Measurements from ENCODE around the gene UMODL1. TPM values are rescaled to one million over a fixed set of nuclear protein-coding genes. Genes with fewer than 3 reads are reported as not detected.

UMODL1 gene
- total RNA-seq, 2 experiments from 2014 or later = 0.05 to 0.10 TPM

- ChIA-PET CTCF (interaction anchor here (0.6 to 1.1 kb wide), 3 partner anchors 19 to 76 kb away, joined by 3 read pairs; no protein-coding TSS in a partner anchor), POLR2A (interaction anchor here (0.8 to 1.9 kb wide), 5 partner anchors 8 to 89 kb away, joined by 3 to 6 read pairs (median 4); no protein-coding TSS in a partner anchor)
- H3K27ac Mint-ChIP-seq = no peak overlapping the region
- peaks cover 22% of the 10 kb centered on the region for H3K4me1 Mint-ChIP-seq
- no peak overlapping the region for H3K4me3 Mint-ChIP-seq
- H3K9me3 Mint-ChIP-seq = peaks cover 5% of the 10 kb centered on the region
- H3K27me3 Mint-ChIP-seq = peaks cover 17% of the 10 kb centered on the region
- peaks cover 17% of the 10 kb centered on the region for H3K36me3 Mint-ChIP-seq (ENCODE audit: low read depth)
- no peak for DNase-seq
Measured at GRCh38 chr21:42182713-42183371, 111.7 kb downstream of the UMODL1 start.

GRCh38 chr21:42183374-42184266, 112.5 kb downstream of the UMODL1 start:
- ChIA-PET CTCF (interaction anchor here (0.6 to 1.1 kb wide), 2 partner anchors 50 to 75 kb away, joined by 3 read pairs; no protein-coding TSS in a partner anchor), POLR2A (interaction anchor here (1.0 kb wide), 1 partner anchor 9 kb away, joined by 5 read pairs; no protein-coding TSS in a partner anchor)
- Mint-ChIP-seq H3K27me3 (peaks cover 13% of the 10 kb centered on the region), H3K4me3 (no peak overlapping the region), H3K9me3 (peaks cover 5% of the 10 kb centered on the region), H3K36me3 (ENCODE audit: low read depth) (peaks cover 17% of the 10 kb centered on the region), H3K4me1 (peaks cover 30% of the 10 kb centered on the region), H3K27ac (no peak overlapping the region)
- DNase-seq = no peak

GRCh38 chr21:42186591-42186990, 115.5 kb downstream of the UMODL1 start:
- Mint-ChIP-seq H3K27me3 (peaks cover 2% of the 10 kb centered on the region), H3K36me3 (ENCODE audit: low read depth) (peaks cover 17% of the 10 kb centered on the region), H3K4me3 (no peak overlapping the region), H3K9me3 (peaks cover 5% of the 10 kb centered on the region), H3K4me1 (peaks cover 56% of the 10 kb centered on the region), H3K27ac (peak overlapping the region; percentile 95)
- no peak for DNase-seq
- POLR2A ChIA-PET = interaction anchor here (10.3 kb wide), 1 partner anchor 50 kb away, joined by 246 read pairs; no protein-coding TSS in a partner anchor
- CTCF ChIA-PET = interaction anchor here (2.0 to 3.2 kb wide), 2 partner anchors 52 to 72 kb away, joined by 5 to 16 read pairs; no protein-coding TSS in a partner anchor

GRCh38 chr21:42187976-42188653, 117.0 kb downstream of the UMODL1 start:
- Mint-ChIP-seq H3K9me3 (peaks cover 5% of the 10 kb centered on the region), H3K27ac (peak overlapping the region; percentile 95), H3K4me3 (peak overlapping the region; percentile 28), H3K27me3 (peaks cover 10% of the 10 kb centered on the region), H3K36me3 (ENCODE audit: low read depth) (peaks cover 17% of the 10 kb centered on the region), H3K4me1 (peaks cover 71% of the 10 kb centered on the region)
- DNase-seq = peak; percentile 90
- CTCF ChIA-PET = interaction anchor here (0.8 to 3.2 kb wide), 5 partner anchors 8 to 71 kb away, joined by 3 to 16 read pairs (median 4); no protein-coding TSS in a partner anchor
- POLR2A ChIA-PET = interaction anchor here (0.7 to 10.3 kb wide), 13 partner anchors 11 to 310 kb away, joined by 3 to 246 read pairs (median 4); partner anchors contain the start of genes ABCG1 and UBASH3A

DNA sequence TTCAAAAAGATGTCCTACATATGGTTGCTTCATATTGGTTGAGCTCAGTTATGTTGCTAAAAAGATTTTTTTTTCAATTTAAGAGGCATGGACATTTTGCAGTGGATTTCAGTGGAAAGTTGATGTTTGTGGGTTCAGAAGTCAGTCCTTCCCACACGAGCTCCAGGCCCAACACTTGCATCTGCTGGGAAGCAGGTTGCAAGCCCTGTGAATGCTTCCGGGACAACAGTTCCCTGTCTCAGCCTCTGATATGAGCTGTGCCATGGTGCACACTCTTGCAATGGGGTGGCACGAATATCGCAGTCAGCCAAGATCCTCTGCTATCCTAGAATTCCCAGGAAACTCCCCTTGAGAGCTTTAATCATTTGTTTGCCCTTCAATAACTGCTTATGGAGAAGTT, 117.5 kb downstream of the UMODL1 start:
- CTCF ChIA-PET = interaction anchor here (0.8 to 3.2 kb wide), 6 partner anchors 9 to 70 kb away, joined by 3 to 16 read pairs (median 4); no protein-coding TSS in a partner anchor
- Mint-ChIP-seq H3K36me3 (ENCODE audit: low read depth) (peaks cover 17% of the 10 kb centered on the region), H3K4me1 (peaks cover 77% of the 10 kb centered on the region), H3K9me3 (peaks cover 5% of the 10 kb centered on the region), H3K27me3 (peaks cover 10% of the 10 kb centered on the region), H3K4me3 (peak overlapping the region; percentile 28), H3K27ac (peak overlapping the region; percentile 95)
- POLR2A ChIA-PET = interaction anchor here (0.7 to 10.3 kb wide), 12 partner anchors 11 to 311 kb away, joined by 3 to 246 read pairs (median 6); partner anchors contain the start of genes ABCG1 and UBASH3A
- no peak for DNase-seq

DNA sequence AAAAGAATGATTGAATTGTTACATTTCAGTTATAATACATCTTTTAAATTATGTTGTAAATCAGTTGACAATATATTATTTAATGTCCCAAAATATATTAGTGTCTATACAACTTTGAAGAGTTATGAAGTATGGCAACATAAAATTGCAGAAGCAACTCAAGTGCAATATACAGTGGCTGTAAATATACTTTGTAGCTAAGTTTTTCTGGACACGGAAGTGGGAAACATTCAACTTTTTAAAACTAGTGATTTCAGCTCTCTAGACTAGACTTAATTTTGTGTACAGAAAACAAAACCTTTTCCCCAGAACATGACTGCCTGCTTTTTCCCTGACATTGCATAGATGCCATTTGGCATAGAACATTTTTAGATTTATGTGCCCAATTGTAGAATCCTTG, 118.3 kb downstream of the UMODL1 start:
- peaks cover 83% of the 10 kb centered on the region for H3K4me1 Mint-ChIP-seq
- peaks cover 5% of the 10 kb centered on the region for H3K9me3 Mint-ChIP-seq
- peaks cover 10% of the 10 kb centered on the region for H3K27me3 Mint-ChIP-seq
- H3K4me3 Mint-ChIP-seq = no peak overlapping the region
- POLR2A ChIA-PET = interaction anchor here (2.0 to 10.3 kb wide), 4 partner anchors 10 to 70 kb away, joined by 10 to 246 read pairs (median 40); partner anchors contain the start of gene ABCG1
- H3K27ac Mint-ChIP-seq = no peak overlapping the region
- DNase-seq = no peak
- H3K36me3 Mint-ChIP-seq (ENCODE audit: low read depth) = peaks cover 17% of the 10 kb centered on the region
- CTCF ChIA-PET = interaction anchor here (0.9 to 2.5 kb wide), 4 partner anchors 30 to 69 kb away, joined by 3 to 9 read pairs (median 6); partner anchors contain the start of gene ABCG1

DNA sequence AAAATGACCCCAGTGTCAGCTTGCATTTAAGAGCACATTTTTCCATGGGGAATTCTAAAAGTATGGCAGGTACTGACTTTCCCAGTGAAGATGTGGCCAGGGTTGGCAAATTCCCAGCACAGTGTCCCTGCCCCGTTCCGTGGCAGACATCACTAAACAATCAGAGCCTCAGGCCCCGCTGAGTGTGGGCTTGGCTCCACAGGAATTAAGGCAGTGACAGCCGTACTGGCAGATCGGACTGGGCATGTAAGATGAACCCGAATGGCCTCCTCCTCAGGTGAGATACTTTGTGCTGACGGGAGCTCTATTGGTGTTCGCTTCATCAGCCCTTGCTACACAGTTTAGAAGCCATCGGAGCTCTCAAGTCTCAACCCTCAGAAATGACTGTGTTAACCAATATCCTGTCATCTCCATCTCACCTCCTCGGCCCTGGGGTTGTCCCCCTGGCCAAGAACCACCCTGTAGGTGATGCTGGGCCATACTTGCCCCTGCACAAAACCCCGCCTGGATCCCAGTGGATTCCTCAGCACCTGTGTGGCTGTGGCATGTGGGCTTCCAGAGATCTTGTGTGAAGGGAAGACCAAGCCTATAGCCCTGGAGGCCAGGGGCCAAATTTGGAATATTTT, 118.9 kb downstream of the UMODL1 start:
- CTCF ChIA-PET = interaction anchor here (0.9 to 2.5 kb wide), 4 partner anchors 30 to 68 kb away, joined by 3 to 9 read pairs (median 6); partner anchors contain the start of gene ABCG1
- Mint-ChIP-seq H3K4me1 (peaks cover 87% of the 10 kb centered on the region), H3K27me3 (peaks cover 10% of the 10 kb centered on the region), H3K9me3 (peaks cover 5% of the 10 kb centered on the region), H3K36me3 (ENCODE audit: low read depth) (peaks cover 17% of the 10 kb centered on the region), H3K27ac (no peak overlapping the region), H3K4me3 (no peak overlapping the region)
- DNase-seq = peak; percentile 60
- POLR2A ChIA-PET = interaction anchor here (1.1 to 10.3 kb wide), 5 partner anchors 9 to 69 kb away, joined by 3 to 246 read pairs (median 15); partner anchors contain the start of gene ABCG1

DNA sequence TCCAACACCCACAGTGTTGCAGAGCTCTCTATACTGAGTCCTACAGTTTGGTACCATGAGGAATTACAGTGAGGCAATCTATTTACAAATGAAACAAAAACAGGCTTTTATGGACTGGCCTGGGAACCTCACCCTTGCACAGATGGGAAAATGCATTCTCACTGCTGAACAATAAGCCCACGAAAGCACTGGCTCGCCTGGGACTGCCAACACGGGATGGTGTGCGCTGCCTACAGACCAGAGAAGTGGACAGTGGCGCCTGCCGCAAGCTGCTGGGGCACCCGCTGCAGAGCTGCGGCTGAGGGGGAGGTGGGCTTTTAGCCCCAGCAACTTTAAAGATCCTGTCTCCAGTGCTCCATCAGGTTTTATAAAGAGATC, 119.4 kb downstream of the UMODL1 start:
- H3K4me1 Mint-ChIP-seq = peaks cover 92% of the 10 kb centered on the region
- POLR2A ChIA-PET = interaction anchor here (0.9 to 10.3 kb wide), 6 partner anchors 8 to 69 kb away, joined by 3 to 246 read pairs (median 10); partner anchors contain the start of gene ABCG1
- no peak for DNase-seq
- H3K4me3 Mint-ChIP-seq = no peak overlapping the region
- peaks cover 5% of the 10 kb centered on the region for H3K9me3 Mint-ChIP-seq
- peaks cover 11% of the 10 kb centered on the region for H3K27me3 Mint-ChIP-seq
- CTCF ChIA-PET = interaction anchor here (0.9 to 2.5 kb wide), 3 partner anchors 29 to 68 kb away, joined by 3 to 9 read pairs (median 7); partner anchors contain the start of gene ABCG1
- no peak overlapping the region for H3K27ac Mint-ChIP-seq
- peaks cover 17% of the 10 kb centered on the region for H3K36me3 Mint-ChIP-seq (ENCODE audit: low read depth)

GRCh38 chr21:42191064-42191463, 119.9 kb downstream of the UMODL1 start:
- H3K36me3 Mint-ChIP-seq (ENCODE audit: low read depth) = peaks cover 12% of the 10 kb centered on the region
- DNase-seq = no peak
- peaks cover 91% of the 10 kb centered on the region for H3K4me1 Mint-ChIP-seq
- no peak overlapping the region for H3K27ac Mint-ChIP-seq
- POLR2A ChIA-PET = interaction anchor here (0.7 to 10.3 kb wide), 8 partner anchors 8 to 68 kb away, joined by 3 to 246 read pairs (median 3); partner anchors contain the start of gene ABCG1
- peaks cover 2% of the 10 kb centered on the region for H3K9me3 Mint-ChIP-seq
- no peak overlapping the region for H3K4me3 Mint-ChIP-seq
- H3K27me3 Mint-ChIP-seq = peaks cover 15% of the 10 kb centered on the region
- CTCF ChIA-PET = interaction anchor here (0.8 kb wide), 1 partner anchor 29 kb away, joined by 5 read pairs; no protein-coding TSS in a partner anchor

DNA sequence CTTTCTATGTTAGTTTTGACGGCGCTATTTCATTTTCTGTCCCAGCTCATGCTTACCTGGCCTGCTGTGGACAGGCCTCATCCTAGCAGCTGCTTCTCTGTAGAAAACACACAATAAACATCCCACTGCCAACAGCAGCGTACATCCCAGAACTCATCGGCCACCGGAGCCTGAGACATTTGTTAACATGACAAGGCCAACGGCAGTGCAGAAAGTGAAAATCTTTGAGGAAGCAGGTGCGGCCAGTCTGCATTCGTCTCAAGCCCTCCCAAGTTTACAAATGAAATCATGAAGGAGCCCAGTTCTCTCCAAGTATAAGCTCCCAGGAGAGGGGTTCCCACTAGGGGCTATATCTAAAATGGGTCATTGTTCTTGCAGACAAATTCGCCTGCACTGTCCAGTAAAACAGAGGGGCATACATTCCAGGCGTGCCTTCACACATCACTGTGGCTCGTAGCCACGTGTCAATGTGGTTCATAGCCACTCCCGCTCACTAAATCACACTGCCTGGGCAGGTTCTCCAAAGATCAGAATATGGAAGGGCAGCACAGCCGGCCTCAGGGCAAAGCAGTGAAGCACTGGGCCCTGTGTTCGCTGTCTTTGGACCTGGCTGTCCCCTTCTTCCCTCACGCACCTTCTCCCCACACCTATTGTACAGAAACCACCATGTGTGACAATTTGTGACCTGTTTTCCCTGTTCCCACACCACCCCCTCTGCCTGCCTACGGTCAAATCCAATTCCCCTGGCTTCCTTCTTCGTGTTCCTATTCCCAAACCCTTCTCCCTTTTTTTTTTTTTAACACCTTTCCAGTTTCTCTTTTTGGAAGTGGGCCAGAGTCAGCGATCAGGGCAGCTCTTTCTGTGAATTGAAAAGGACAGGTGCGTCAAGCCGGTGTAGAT, 120.8 kb downstream of the UMODL1 start:
- Mint-ChIP-seq H3K27me3 (peaks cover 15% of the 10 kb centered on the region), H3K9me3 (no peaks in the 10 kb centered on the region), H3K27ac (no peak overlapping the region), H3K4me3 (no peak overlapping the region), H3K36me3 (ENCODE audit: low read depth) (peaks cover 3% of the 10 kb centered on the region), H3K4me1 (peaks cover 83% of the 10 kb centered on the region)
- no peak for DNase-seq
- POLR2A ChIA-PET = interaction anchor here (0.7 to 10.3 kb wide), 15 partner anchors 8 to 233 kb away, joined by 3 to 246 read pairs (median 5); partner anchors contain the start of genes ABCG1 and UBASH3A
- CTCF ChIA-PET = interaction anchor here (0.8 to 3.2 kb wide), 7 partner anchors 23 to 233 kb away, joined by 3 to 18 read pairs (median 6); partner anchors contain the start of gene ABCG1
